AG10803 (cell line): Measurements from ENCODE around the gene LRRN4CL.
A peak's percentile ranks its signal among the peaks of the same experiment; 100 is the strongest.
"Not testable (repeated sequence)": the region's sequence is repeated elsewhere in the genome, so short reads cannot be mapped to it uniquely, and the experiment has no call there.

Source experiments
- DNase-seq: peaks from one replicate; pipeline ENCODE4 v3.0.0; 2010; ENCODE audit warnings: low read depth
- H3K4me3 ChIP-seq: 2 replicates; pipeline ENCODE4 v1.5.1; 2011; ENCODE audit warnings: mild to moderate bottlenecking, low read length, control low read depth
- CTCF ChIP-seq: conservative IDR thresholded peaks from 2 replicates; pipeline ENCODE4 v1.5.1; 2011; ENCODE audit warnings: mild to moderate bottlenecking, low read length, control low read depth, inconsistent platforms

LRRN4CL gene

GRCh38 chr11:62680825-62681240, 8.5 kb downstream of the LRRN4CL start:
- peak; percentile 80 for TF ChIP-seq CTCF
- no peak overlapping the region for H3K4me3 ChIP-seq
- peak; percentile 88 for DNase-seq

DNA sequence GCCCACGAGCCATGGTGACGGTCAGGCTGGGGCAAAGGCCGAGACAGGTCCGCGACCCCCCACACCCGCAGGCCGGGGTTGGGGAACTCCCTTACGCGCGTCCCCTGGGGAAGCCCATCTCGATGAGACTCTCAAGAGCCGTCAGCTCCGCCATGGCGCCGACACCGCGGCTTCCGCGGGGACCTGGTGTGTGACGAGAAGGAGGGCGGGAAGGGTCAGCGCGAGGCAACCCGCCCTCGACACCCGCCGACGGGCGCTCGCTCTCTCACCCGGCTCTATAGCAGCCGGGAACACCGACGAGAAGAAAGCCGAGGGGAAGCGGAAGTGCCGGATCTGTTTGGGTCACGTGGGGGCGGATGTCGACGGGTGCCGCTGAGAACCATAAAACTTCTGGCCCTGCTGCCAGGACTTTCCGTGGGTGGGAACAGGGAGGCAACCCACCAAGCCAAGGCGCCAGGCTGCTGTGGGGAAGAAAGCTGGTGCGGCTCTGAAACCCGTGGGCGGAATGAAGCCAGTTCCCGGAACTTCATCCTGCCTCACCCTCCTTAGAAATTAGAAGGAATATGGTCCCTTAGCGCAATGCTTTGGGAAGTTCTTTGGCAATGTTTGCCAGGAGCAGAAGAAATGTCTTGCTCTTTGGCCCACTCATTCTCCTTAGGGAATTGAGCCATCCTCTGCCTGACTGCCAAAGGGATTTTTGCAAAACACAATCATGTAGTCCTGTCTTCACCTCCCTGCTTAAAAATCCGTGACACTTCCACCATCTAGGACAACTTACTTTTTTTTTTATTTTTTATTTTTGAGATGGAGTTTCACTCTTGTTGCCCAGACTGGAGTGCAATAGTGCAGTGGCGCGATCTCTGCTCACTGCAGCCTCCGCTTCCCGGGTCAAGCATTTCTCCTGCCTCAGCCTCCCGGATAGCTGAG, 10.3 kb downstream of the LRRN4CL start, which contains the start of gene UBXN1:
TSS of gene UBXN1 (minus strand) at position 304 of the 927 bp plus-strand sequence. CDS start at position 154, 150 bp downstream.
- peak; percentile 97 for DNase-seq
- no peak for TF ChIP-seq CTCF
- H3K4me3 ChIP-seq: peak within 1 kb of the TSS; percentile 95

DNA sequence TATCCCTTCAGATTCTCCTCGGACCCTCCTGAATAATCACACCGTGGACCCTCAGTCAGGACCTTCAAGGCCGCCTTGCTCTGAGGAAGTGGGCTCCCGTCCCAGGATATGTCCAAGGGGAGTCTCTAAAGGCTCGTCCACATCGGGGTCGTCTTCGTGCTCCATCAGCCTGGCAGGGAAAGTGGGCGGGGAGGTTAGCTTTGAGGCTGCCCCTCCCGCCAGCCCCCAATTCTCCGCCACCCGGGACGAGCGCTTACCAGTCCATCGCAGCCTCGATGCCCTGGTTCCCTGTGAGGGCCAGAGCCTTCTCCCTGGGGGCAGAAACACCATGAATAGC, 10.9 kb downstream of the LRRN4CL start:
- no peak for TF ChIP-seq CTCF
- peak overlapping the region; percentile 95 for H3K4me3 ChIP-seq
- no peak for DNase-seq

DNA sequence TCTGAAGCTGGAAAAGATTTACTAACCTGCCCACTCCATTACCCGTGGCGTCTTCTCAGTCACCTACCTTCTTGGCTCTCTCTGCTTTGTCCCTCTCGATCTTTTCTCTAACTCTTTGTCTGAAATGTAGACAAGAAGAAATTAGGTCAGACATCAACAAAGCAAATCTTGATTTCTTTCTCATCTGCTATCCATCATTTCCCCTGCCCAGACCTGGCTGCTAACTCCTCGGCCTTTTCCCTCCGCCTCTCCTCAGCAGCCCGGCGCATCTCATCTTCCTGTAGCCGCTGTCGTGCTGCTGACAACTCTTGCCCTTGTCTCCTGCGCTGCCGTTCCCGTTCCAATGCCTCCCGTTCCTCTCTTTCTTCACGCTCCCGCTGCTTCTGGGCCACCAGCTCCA, 11.6 kb downstream of the LRRN4CL start:
- peak overlapping the region; percentile 95 for H3K4me3 ChIP-seq
- no peak for DNase-seq
- TF ChIP-seq CTCF: no peak

DNA sequence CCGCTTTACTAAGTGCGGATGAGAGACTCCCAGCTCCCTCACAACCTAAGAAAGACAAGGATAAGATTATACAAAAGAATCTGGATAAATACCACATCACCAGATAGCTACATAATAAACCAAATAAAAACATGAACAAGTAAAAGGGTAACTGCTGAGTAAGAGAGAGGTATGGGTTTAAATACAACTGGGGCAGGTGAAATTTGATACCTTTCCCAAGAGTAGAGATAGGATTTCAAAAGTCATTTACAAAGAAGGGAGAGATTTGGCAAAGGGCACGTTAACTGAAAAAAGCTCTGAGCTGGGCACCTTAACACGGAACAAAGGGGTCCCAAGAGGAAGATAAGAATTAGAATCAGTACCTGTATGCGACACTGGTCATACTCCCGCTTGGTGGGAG, 12.2 kb downstream of the LRRN4CL start:
- DNase-seq: no peak
- TF ChIP-seq CTCF: no peak
- no peak overlapping the region for H3K4me3 ChIP-seq

GRCh38 chr11:62676698-62677097, 12.6 kb downstream of the LRRN4CL start:
- H3K4me3 ChIP-seq: no peak overlapping the region
- 0 out of 2 replicates have a peak, but pooled peaks have one; percentile 1 for TF ChIP-seq CTCF
- no peak for DNase-seq

- not testable (repeated sequence) for H3K4me3 ChIP-seq, DNase-seq
Observed at GRCh38 chr11:62675415-62675814, 13.9 kb downstream of the LRRN4CL start.

DNA sequence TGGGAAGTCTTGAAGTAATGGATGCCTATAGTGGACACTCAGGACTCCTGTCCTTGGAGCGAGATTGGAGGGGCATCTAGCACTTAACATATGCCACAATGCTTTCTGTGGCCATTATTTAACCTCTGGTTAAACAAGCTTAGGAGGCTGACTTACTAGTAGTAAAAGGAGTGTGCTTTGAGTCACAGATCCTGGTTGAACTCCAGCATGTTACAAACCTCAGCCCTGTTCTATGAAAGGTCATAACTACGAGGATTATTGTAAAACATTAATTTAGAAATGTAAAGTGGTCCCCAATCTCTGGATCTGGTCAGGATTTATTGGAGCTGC, 16.2 kb downstream of the LRRN4CL start:
- no peak for DNase-seq
- H3K4me3 ChIP-seq: no peak overlapping the region
- no peak for TF ChIP-seq CTCF
